HG02973 (cell line): Measurements from ENCODE around the gene STRIP2.

Experiments
- ATAC-seq: cut with Tn5 transposase; IDR thresholded peaks from one replicate; pipeline ENCODE4 v1.9.1; 2021; ENCODE audit warnings: moderate library complexity; ENCODE audit not compliant: unreplicated experiment

STRIP2 gene

GRCh38 chr7:129482781-129483180 lies 48.5 kb downstream of the STRIP2 start:
- no peak for ATAC-seq

DNA sequence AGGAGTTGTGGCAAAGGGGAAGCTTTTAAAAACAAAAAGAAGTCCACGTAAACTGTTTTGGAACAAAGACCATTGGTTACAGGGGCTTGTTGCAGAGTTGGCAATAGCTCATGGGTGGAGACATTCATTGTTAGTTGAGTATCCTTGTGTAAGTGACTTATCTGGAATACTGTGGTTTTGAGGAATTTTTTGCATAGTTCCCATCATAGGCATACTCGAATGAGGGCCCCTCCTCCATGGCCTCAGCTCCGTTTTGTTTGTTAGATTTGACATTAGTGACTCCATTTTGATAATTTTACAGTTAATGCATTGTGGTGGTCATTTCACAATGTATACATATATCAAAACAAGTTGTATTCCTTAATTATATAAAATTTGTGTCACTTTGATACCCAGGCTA lies 55.3 kb downstream of the STRIP2 start:
- ATAC-seq: no peak

DNA sequence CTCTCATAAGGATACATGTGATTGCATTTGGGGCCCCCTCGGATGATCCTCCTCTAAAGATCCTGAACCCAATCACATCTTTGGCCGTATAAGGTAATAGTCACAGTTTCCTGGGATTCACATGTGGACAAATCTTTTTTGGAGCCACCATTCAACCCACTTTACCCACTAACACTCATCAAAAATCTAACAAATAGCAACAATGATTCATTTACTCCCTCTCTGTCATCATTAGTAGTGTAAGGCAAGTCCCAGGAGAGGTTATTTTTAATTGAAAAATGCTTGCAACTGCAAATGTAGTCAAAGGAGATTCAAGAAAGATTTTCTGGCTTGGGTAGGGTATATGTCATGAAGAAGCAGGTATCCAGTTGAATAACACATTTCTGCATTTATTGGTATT lies 58.2 kb downstream of the STRIP2 start:
- ATAC-seq: no peak

GRCh38 chr7:129493555-129493954 lies 59.3 kb downstream of the STRIP2 start:
- ATAC-seq: no peak

DNA sequence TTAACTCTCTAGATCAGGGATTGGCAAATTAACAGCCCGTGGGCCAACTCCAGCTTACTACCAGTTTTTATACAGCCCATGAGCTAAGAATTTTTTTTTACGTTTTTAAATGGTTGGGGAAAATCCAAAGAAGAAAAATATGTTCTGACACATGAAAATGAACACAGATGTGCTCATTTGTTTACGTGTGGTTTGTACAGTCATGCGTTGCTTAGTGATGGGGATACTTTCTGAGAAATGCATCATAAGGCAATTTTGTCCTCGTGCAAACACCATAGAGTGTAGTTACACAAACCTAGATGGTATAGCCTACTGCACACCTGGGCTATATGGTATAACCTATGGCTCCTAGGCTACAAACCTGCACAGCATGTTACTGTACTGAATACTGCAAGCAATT lies 59.8 kb downstream of the STRIP2 start:
- ATAC-seq: peak; percentile 85

DNA sequence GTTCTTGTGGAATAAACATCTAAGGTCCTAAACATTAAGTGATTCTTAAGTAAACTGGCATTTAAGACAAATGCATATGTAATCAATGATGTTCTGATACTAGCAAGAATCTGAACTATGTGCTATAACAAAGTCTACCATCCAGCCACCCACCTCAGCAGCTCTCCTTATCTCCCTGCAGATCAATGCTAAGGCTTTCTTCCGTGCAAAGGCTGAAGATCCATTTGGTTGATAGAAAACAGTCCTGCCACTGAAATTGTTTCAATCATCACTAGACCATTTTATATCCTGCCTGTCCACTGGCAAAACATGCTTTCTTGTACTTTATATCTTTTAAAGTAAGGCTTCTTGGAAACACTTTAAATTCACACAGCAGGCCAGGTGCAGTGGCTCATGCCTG lies 61.8 kb downstream of the STRIP2 start:
- no peak for ATAC-seq

DNA sequence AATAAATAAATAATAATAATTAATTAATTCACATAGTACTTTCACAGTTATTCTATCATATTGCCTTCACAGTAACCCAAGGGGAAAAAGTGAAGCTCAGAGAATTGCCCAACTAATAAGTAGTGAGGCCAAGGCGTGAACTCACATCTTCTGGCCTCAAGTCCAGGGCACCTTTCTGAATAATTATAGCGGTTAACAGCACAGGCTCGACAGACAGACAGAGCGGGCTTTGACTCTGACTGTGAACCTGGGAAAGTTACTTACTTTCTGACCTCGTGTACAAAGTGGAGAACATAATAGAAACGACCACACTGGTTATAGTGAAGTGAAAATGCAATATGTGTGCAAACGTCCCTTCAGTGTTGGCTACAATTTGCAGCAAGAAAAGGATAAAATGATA lies 62.4 kb downstream of the STRIP2 start:
- ATAC-seq: no peak

DNA sequence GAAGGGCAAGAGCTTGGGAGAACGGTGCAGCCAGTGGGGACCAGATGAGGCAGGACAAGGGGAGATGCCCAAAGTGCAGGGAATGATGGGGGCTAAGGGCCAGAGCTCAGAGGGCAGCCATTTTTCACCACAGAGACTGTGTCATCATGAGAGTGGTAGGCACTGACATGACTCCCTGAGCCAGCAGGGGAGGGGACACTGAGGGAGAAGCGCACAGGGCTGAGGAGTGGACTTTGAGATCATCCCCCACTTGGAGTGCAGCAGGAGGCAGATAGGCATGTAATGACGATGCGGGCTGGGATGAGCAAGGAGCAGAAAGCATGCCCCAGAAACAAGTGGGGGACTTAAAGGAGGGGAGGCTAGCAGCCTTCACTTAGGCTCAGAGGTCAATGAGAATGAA lies 62.9 kb downstream of the STRIP2 start:
- ATAC-seq: no peak

- no peak for ATAC-seq
These were observed 63.8 kb downstream of the STRIP2 start for GRCh38 chr7:129498021-129498420.

GRCh38 chr7:129499999-129500398 lies 65.8 kb downstream of the STRIP2 start:
- no peak for ATAC-seq

GRCh38 chr7:129501760-129502707 lies 67.8 kb downstream of the STRIP2 start, which contains the start of gene SMKR1:
TSS of gene SMKR1 (plus strand) at chr7:129502531. CDS start at chr7:129502825, 294 bp downstream.
- peak; percentile 83 for ATAC-seq

GRCh38 chr7:129502708-129503685 lies 68.8 kb downstream of the STRIP2 start:
- no peak for ATAC-seq

GRCh38 chr7:129503725-129504124 lies 69.5 kb downstream of the STRIP2 start:
- no peak for ATAC-seq

GRCh38 chr7:129512192-129512591 lies 78.0 kb downstream of the STRIP2 start:
- ATAC-seq: no peak

DNA sequence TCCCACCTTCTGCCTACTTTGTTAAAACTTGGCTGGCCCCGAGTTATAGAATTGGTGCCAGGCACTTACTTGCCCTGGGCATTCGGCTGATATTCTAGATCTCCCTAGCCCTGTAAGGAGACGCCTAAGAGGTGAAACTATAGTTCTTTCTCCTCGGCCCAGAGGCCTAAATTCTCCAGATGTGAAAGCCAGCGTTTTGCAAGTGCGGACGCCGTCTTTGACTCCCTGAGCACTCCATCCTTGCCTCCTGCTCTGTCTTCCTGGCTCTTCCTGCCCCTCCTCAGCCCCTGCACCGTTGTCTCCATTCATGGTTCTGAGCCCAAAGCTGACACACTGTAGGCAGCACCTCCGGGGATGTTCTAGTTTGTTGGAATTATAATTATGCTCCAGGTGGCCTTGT lies 79.3 kb downstream of the STRIP2 start:
- no peak for ATAC-seq

DNA sequence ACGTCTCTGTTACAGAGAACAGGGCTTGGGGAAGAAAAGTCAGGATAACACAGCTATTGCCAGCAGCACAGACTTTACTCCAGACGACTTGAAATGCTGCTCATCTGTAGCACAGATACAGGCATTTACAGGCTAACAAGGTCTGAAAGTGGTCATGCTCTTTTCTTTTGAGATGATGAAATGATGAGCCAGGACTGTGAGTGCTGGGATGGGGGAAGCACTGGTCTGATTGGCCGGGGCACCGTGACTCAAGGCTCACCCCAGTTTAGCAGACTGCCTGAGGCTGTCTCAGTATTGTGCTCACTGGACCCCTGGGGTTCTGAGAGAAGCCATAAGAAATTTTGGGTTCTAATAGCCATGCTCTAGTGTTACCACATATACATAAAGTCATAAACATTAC lies 80.5 kb downstream of the STRIP2 start:
- ATAC-seq: no peak

- ATAC-seq: no peak
These were observed 81.1 kb downstream of the STRIP2 start for GRCh38 chr7:129515381-129515780.

DNA sequence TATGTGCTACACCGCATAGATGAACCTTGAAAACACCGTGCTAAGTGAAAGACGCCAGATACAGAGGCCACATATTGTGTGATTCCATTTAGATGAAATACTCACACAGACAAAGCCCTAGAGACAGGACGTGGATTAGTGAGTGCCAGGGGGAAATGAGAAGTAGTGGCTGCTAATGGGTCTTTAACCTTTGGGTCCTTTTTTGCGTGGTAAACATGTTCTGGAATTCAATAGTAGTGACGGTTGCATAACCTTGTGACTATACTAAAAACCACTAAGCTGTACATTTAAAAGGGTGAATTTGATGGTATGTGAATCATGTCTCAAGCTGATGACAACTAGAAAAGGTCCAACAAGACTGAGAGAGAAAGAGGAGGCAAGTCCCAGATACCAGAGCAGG lies 83.7 kb downstream of the STRIP2 start:
- no peak for ATAC-seq

DNA sequence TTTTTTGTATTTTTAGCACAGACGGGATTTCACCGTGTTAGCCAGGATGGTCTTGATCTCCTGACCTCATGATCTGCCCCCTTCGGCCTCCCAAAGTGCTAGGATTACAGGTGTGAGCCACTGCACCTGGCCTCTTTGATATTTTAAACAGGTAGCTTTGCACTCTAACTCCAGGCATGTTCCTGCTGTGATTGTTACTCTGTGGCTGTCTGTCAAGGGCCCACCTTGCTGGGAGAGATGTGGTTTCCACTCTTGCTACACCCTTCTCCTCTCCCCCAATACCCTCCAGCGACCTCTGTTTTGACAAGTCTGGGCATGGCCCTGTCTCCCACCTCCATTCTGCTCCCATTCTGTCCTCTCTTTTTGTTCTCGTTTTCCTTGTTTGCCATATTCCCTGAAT lies 85.2 kb downstream of the STRIP2 start:
- ATAC-seq: no peak

- no peak for ATAC-seq
These were observed 88.1 kb downstream of the STRIP2 start for GRCh38 chr7:129522088-129522970.

DNA sequence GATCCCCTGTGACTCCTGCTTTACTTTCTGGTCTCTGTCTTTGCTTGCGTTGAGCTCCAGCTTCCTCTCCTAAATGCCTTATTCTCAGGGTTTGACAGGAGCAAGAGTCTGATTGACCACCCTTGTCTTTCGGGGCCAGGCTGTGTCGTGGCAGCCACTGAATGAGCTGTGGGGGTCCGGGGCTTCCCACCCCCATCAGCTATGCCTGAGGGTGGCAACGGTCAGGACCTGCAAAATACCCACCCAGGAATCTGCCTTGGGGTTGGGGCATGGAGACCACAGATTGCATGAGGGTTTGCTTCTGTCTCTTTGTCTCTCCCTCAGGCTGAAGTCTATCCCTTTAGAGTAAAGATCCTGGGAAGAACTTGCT lies 88.7 kb downstream of the STRIP2 start:
- no peak for ATAC-seq
